GM13976 (cell line): ENCODE data around the gene PRR33.

Experiments
- DNase-seq: peaks from one replicate; pipeline ENCODE4 v3.0.0; 2012; ENCODE audit warnings: low spot score
- in situ Hi-C: fragments of 300-500 bp; cut with MboI; formaldehyde crosslinking; loops from one replicate; pipeline ENCODE4 v1.12.0; 2022; ENCODE audit warnings: low sequenced_read_pairs, mixed read lengths, inconsistent platforms; ENCODE audit not compliant: unreplicated experiment
- TF ChIP-seq, protein P1 (sequence below): IDR thresholded peaks from 2 replicates; pipeline ENCODE4 v1.5.1; 2012; ENCODE audit warnings: borderline replicate concordance, mild to moderate bottlenecking; ENCODE audit not compliant: insufficient read depth; ENCODE audit errors: extremely low read depth, missing control alignments, control extremely low read depth

The PRR33 gene

DNA sequence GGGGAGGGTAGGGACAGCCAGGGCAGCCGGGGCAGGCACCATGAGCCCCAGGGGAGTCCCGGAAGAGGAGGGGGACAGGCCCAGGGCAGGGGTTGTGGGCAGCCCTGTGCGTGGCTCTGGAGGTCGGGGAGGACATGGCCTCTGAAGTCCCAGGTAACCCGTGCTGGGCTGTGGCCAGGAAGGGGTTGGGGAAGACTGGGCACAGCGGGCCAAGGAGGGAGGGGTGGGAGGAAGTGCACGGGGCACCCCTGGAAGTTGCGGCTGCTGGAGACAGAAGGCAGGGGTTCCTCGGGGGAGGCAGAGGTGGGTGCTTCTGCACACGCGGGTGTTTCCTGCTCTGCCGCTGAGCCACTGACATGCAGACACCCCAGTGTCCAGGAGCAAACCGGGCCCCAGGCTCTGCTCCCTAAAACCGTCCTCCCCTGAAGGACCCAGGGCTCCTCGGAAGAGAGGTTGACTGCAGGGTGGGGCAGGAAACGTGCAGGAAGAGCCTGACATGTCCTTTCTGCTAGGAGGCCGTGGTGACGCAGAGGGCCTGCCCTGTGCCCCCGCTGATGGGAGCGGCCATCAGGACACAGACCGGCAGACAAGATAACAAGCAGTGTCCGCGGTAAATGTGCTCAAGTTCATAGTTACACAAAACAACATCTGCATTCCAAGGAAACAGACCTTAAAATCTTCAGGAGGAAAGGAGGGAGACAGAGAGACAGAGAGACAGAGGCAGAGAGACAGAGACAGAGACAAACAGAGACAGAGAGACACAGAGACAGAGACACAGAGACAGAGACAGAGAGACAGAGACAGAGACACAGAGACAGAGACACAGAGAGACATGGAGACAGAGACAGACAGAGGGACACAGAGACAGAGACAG is 47.2 kb downstream of the PRR33 start:
- TF ChIP-seq, protein P1, sequence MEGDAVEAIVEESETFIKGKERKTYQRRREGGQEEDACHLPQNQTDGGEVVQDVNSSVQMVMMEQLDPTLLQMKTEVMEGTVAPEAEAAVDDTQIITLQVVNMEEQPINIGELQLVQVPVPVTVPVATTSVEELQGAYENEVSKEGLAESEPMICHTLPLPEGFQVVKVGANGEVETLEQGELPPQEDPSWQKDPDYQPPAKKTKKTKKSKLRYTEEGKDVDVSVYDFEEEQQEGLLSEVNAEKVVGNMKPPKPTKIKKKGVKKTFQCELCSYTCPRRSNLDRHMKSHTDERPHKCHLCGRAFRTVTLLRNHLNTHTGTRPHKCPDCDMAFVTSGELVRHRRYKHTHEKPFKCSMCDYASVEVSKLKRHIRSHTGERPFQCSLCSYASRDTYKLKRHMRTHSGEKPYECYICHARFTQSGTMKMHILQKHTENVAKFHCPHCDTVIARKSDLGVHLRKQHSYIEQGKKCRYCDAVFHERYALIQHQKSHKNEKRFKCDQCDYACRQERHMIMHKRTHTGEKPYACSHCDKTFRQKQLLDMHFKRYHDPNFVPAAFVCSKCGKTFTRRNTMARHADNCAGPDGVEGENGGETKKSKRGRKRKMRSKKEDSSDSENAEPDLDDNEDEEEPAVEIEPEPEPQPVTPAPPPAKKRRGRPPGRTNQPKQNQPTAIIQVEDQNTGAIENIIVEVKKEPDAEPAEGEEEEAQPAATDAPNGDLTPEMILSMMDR = no peak
- no peak for DNase-seq
- in situ Hi-C loops = no loop called here

DNA sequence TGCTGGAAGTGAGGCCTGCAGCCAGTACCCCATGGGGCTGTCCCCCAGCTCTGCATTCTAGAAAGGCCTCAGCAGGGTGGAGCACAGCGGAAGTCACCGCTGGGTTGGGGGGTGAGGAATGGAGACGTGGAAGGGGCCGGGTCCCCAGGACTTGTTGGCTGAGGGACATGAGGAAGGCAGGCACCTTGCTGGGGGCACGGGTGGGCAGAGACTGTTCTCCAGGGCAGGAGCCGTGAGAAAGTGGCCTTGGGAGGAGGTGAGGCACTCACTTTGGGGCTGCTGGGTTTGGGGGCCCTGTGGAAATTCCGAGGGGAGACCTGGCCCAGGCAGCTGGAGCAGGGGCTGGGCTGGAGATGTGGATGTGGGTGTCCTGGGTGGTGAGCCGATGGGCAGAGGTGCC is 47.9 kb downstream of the PRR33 start:
- in situ Hi-C loops = no loop called here
- no peak for DNase-seq
- TF ChIP-seq, protein P1 = no peak

DNA sequence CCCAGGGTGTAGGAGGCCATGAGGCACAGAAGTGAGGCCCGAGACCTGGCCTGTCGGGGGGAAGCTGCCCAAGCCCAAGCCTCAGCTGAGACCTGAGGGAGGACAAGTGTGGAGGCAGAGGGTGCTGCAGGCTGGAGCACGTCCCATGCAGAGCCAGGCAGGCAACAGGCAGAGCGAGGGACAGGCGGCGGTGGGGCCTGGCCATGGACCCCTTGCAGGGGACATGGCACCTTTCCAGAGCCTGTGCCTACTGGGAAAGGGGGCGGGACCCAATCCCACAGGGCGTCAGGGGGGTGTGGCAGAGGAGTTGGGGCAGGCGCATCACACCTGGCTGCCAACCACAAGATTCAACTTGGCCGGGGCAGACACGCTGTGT is 48.6 kb downstream of the PRR33 start:
- in situ Hi-C loops = no loop called here
- DNase-seq = no peak

DNA sequence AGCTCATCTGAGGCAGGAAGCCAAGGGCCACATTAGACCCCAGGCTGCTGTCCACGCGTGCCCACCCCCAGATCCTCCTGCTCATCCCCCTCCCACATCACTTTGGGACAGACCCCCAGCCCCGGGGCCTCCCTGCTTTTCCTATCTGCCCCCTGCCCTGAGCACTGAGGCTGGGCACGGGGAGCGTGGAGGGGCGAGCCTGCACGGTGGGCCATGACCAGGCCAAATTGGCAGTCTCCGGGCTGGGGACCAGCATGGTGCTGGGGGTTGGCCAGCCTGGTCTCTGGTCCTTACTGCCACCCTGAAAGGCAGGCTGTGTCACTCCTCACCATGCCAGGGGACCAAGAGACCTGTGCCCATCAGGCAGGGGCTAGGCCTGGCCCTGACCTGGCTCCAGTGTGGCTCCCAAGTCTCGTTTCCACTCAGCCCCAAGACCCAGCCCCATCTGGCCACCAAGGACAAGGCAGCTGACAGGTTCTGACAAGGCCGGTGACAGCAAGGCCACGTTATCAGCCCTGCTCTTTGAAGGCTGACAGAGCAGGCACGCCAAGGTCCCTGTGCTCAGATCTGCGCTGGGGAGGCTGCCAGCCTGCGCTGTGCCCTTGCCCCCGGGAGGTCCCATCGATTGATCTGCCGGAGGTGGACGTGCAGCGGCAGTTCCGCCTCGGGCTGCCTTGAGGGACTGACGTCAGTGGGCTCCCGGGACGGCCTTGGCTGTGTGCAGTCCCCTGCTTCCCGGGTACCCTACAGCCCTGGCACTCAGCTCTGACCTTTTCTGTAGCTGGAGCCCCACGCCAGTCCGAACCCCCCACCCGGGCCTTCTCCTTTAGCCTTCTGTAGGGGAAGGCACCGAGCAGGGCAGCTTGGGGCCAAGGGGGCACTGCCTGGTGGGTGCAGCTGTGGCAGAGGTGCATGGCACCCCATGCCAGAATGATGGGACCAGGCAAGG is 49.3 kb downstream of the PRR33 start:
- DNase-seq = no peak
- in situ Hi-C loops = no loop called here
- TF ChIP-seq, protein P1 = no peak

More for the DNA sequence above, 48.6 kb downstream of the PRR33 start:
- TF ChIP-seq, protein P1 = no peak

DNA sequence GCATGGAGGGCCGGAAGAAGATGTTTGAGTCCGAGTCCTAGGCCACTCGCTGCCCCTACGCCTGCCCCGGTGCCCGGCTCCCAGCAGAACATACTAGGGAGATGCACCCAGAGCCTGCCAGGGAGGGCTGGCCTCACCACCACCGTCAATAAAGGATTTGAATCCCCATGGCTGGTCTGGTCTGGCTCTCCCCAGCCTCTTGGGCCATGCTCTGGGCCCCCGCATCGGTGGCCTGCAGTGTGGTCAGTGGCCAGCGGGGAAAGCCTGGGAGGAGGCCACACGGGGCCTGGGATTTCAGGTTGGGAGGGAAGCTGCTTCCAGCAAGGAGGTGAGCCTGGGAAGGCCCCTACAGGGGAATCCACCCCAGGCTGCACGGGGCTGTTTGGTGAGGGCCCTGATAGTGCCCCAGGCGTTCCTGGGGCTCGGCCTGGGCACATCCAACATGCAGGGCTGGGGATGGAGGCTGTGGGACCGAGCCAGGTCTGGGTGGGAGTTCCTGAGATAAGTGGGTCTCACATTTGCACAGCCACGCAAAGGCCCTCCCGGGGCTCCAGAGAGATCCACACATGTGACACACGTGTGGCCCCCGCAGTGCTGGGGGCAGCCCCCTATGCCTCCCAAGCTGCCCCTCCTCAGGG is 50.1 kb downstream of the PRR33 start:
- in situ Hi-C loops = no loop called here
- TF ChIP-seq, protein P1 = no peak
- no peak for DNase-seq
